GM23338 (cell line): ENCODE measurements around the gene URM1.

ENCODE experiments used
- EZH2 ChIP-seq: fragments of 200-600 bp; sonication (generic); IDR thresholded peaks from one replicate; pipeline ENCODE4 v1.8.0; 2017; ENCODE audit warnings: antibody characterized with exemption, mild to moderate bottlenecking, low read depth; ENCODE audit not compliant: unreplicated experiment
- EZH2phosphoT487 ChIP-seq: fragments of 200-600 bp; sonication (generic); IDR thresholded peaks from one replicate; pipeline ENCODE4 v1.8.1; 2018; ENCODE audit warnings: antibody characterized with exemption; ENCODE audit not compliant: unreplicated experiment
- JUNB ChIP-seq: IDR thresholded peaks from one replicate; pipeline ENCODE4 v1.6.1; 2016; ENCODE audit warnings: antibody characterized with exemption; ENCODE audit not compliant: unreplicated experiment
- POLR2AphosphoS5 ChIP-seq: IDR thresholded peaks from 2 replicates; pipeline ENCODE4 v1.6.1; 2016; ENCODE audit warnings: antibody characterized with exemption, low read depth
- TF ChIP-seq, protein P1 (sequence below), 2 experiments: fragments of 200-600 bp in 1 of 2; sonication (generic) in 1 of 2; conservative IDR thresholded peaks; 2 replicates each; pipeline versions ENCODE4 v1.5.1 to v1.6.1; 2016 to 2017; ENCODE audit warnings: antibody characterized with exemption in 2 of 2, low read depth in 2 of 2, mild to moderate bottlenecking in 2 of 2, moderate library complexity in 1 of 2
- TF ChIP-seq, protein P2 (sequence below): IDR thresholded peaks from one replicate; pipeline ENCODE4 v1.6.1; 2018; ENCODE audit warnings: antibody characterized with exemption; ENCODE audit not compliant: unreplicated experiment
- TF ChIP-seq, protein P3 (sequence below): IDR thresholded peaks from 2 replicates; pipeline ENCODE4 v1.6.1; 2016; ENCODE audit warnings: antibody characterized with exemption

DNA sequence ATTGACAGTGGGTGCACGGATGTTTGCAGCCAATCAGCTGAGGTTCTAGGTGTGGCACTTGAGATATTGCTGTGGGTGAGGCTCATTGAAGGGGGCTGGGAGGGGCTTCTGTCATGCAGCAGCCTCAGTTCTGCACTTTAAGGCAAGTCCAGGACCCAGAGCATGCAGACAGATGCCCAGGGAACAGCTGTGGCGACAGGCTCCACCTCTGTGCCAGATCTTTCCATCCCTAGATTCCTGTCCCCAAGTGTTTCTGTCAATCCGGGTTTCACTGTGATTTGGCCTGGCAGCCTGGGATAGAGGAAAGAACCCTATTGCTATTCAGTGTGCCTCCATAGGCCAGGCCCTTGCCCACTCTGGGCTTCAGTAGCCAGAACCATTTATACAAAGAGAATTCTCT, 28.7 kb downstream of the URM1 start:
- TF ChIP-seq, protein P1, sequence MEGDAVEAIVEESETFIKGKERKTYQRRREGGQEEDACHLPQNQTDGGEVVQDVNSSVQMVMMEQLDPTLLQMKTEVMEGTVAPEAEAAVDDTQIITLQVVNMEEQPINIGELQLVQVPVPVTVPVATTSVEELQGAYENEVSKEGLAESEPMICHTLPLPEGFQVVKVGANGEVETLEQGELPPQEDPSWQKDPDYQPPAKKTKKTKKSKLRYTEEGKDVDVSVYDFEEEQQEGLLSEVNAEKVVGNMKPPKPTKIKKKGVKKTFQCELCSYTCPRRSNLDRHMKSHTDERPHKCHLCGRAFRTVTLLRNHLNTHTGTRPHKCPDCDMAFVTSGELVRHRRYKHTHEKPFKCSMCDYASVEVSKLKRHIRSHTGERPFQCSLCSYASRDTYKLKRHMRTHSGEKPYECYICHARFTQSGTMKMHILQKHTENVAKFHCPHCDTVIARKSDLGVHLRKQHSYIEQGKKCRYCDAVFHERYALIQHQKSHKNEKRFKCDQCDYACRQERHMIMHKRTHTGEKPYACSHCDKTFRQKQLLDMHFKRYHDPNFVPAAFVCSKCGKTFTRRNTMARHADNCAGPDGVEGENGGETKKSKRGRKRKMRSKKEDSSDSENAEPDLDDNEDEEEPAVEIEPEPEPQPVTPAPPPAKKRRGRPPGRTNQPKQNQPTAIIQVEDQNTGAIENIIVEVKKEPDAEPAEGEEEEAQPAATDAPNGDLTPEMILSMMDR (conservative IDR thresholded peaks at IDR 0.05; ENCODE audit: low read depth in 2 of 2), result no peak
- TF ChIP-seq, protein P2, sequence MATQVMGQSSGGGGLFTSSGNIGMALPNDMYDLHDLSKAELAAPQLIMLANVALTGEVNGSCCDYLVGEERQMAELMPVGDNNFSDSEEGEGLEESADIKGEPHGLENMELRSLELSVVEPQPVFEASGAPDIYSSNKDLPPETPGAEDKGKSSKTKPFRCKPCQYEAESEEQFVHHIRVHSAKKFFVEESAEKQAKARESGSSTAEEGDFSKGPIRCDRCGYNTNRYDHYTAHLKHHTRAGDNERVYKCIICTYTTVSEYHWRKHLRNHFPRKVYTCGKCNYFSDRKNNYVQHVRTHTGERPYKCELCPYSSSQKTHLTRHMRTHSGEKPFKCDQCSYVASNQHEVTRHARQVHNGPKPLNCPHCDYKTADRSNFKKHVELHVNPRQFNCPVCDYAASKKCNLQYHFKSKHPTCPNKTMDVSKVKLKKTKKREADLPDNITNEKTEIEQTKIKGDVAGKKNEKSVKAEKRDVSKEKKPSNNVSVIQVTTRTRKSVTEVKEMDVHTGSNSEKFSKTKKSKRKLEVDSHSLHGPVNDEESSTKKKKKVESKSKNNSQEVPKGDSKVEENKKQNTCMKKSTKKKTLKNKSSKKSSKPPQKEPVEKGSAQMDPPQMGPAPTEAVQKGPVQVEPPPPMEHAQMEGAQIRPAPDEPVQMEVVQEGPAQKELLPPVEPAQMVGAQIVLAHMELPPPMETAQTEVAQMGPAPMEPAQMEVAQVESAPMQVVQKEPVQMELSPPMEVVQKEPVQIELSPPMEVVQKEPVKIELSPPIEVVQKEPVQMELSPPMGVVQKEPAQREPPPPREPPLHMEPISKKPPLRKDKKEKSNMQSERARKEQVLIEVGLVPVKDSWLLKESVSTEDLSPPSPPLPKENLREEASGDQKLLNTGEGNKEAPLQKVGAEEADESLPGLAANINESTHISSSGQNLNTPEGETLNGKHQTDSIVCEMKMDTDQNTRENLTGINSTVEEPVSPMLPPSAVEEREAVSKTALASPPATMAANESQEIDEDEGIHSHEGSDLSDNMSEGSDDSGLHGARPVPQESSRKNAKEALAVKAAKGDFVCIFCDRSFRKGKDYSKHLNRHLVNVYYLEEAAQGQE, result no peak
- TF ChIP-seq, protein P3, sequence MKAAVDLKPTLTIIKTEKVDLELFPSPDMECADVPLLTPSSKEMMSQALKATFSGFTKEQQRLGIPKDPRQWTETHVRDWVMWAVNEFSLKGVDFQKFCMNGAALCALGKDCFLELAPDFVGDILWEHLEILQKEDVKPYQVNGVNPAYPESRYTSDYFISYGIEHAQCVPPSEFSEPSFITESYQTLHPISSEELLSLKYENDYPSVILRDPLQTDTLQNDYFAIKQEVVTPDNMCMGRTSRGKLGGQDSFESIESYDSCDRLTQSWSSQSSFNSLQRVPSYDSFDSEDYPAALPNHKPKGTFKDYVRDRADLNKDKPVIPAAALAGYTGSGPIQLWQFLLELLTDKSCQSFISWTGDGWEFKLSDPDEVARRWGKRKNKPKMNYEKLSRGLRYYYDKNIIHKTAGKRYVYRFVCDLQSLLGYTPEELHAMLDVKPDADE, result no peak
- TF ChIP-seq EZH2 (no peak), POLR2AphosphoS5 (no peak), EZH2phosphoT487 (no peak), JUNB (no peak)
